ENCODE results near the gene MARCHF9. TPM values are rescaled to one million over a fixed set of nuclear protein-coding genes. Genes with fewer than 3 reads are reported as not detected.
"Not testable (repeated sequence)": the region's sequence is repeated elsewhere in the genome, so short reads cannot be mapped to it uniquely, and the experiment has no call there.

MARCHF9 gene
- total and polyA plus RNA-seq, 2 experiments from 2014 or later, result 0.18 to 0.97 TPM

DNA sequence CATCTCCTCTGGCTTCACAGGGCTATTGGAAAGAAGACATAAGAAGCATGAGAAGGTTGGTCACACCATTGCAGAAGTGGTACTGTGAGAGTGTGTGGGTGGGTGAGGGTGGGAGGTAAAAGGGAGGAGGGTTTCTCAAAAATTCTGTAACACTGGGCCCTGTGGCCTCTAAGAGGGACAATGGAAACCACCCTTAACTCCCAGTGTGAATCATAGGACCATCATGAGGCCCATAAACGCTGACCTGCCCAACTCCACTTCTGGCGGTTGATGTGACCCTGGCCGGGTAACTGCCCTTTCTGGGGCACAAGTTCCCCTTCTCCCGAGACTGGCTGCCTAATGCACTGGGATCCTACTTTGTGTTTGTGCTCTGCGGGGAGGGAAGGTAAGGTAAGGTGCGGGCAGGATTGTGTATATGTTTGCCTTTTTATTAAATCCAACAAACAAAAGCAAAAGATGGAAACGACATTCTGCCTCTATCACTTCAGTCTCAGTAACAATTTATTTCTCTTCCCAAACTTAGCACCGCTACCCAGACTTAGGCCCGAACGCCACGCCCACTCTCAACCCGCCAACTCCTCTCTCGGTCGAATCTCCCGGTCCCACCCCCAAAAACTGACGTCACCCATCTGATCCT, 16.5 kb downstream of the MARCHF9 start:
- no peaks in the 10 kb centered on the region for H3K36me3 ChIP-seq (ENCODE audit: low read depth)
- H3K9me2 ChIP-seq (ENCODE audit: insufficient read depth), result no peaks in the 10 kb centered on the region
- H4K20me1 ChIP-seq (ENCODE audit: insufficient read depth), result no peaks in the 10 kb centered on the region
- H3K4me2 ChIP-seq (ENCODE audit: unreplicated experiment), result peak overlapping the region; percentile 99
- in situ Hi-C loops (cut with MboI), result no loop called here
- TF ChIP-seq EZH2 (IDR thresholded peaks at IDR 0.05; ENCODE audit: insufficient read depth, poor library complexity, severe bottlenecking) (no peak), EZH2phosphoT487 (IDR thresholded peaks at IDR 0.05; ENCODE audit: insufficient read depth, low read depth) (no peak)
- 0 to 2% methylated on average over 16 of the region's 16 CpGs for WGBS, 2 experiments (ENCODE audit: low coverage in 1 of 2, low lambda C conversion rate in 2 of 2, missing lambda C conversion rate in 2 of 2)
- H3K4me3 ChIP-seq, result peak overlapping the region; percentile 99
- no peaks in the 10 kb centered on the region for H3K27me3 ChIP-seq (replicated peaks; ENCODE audit: insufficient read depth)
- H3K9ac ChIP-seq, result peak overlapping the region; percentile 98
- peaks cover 31% of the 10 kb centered on the region for H3K79me2 ChIP-seq (ENCODE audit: insufficient read depth)
- peak overlapping the region; percentile 99 for H3K27ac ChIP-seq
- H2AFZ ChIP-seq, result peak overlapping the region; percentile 98
- peaks cover 1% of the 10 kb centered on the region; the same call in 1 of the 2 replicates for H3F3A ChIP-seq (ENCODE audit: insufficient read depth)
- DNase-seq, result peak; percentile 95
- peaks cover 12% of the 10 kb centered on the region for H3K4me1 ChIP-seq (ENCODE audit: insufficient read depth)
- H3K9me3 ChIP-seq (ENCODE audit: low read depth), result no peaks in the 10 kb centered on the region

DNA sequence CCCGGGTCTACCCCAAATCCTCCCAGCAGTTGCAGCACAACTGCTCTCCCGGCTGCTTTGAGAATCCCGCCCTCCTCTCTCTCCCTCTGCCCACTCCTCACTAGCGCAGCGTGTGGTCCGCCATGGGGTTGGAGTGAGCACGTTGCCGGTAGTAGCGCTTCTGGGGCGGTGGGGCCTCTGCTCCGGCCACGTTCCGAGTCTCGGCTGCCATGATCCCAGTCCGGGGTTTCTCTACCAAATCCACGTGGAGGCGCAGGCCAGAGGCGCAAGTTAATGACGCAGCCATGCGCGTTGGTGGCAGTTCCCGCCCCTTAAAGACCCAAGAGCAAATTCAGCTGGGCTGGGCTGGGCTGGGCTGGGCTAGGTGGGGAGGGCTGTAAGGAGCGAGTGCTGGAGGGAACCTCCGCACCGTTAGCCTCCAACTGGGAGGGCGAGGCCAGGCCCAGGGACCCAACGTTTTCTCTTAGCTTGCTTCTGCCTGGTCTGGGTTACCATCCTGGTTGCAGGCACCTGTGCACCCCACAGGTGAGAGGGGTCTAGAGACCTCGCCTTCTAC, 17.0 kb downstream of the MARCHF9 start, which contains the start of gene METTL1:
METTL1 (minus strand) TSS at position 233 of the 556 bp plus-strand sequence; CDS start at position 211, 22 bp downstream.
- in situ Hi-C loops (cut with MboI), result no loop called here
- H3K27me3 ChIP-seq (replicated peaks; ENCODE audit: insufficient read depth), result no peaks in the 10 kb centered on the region
- no peaks in the 10 kb centered on the region for H3K9me2 ChIP-seq (ENCODE audit: insufficient read depth)
- H3K9me3 ChIP-seq (ENCODE audit: low read depth), result no peaks in the 10 kb centered on the region
- H3K4me3 ChIP-seq, result peak within 1 kb of the TSS; percentile 99
- peak; percentile 98 for DNase-seq
- WGBS, 2 experiments (ENCODE audit: low coverage in 1 of 2, low lambda C conversion rate in 2 of 2, missing lambda C conversion rate in 2 of 2), result 2% methylated on average over 27 to 28 of the region's 28 CpGs
- peaks cover 31% of the 10 kb centered on the region for H3K79me2 ChIP-seq (ENCODE audit: insufficient read depth)
- no peaks in the 10 kb centered on the region for H3K36me3 ChIP-seq (ENCODE audit: low read depth)
- H3K27ac ChIP-seq, result peak within 1 kb of the TSS; percentile 99
- H3K4me1 ChIP-seq (ENCODE audit: insufficient read depth), result peaks cover 9% of the 10 kb centered on the region
- H3K4me2 ChIP-seq (ENCODE audit: unreplicated experiment), result peak within 1 kb of the TSS; percentile 99
- H4K20me1 ChIP-seq (ENCODE audit: insufficient read depth), result no peaks in the 10 kb centered on the region
- H3F3A ChIP-seq (ENCODE audit: insufficient read depth), result no peaks in the 10 kb centered on the region
- peak within 1 kb of the TSS; percentile 98 for H3K9ac ChIP-seq
- TF ChIP-seq EZH2 (IDR thresholded peaks at IDR 0.05; ENCODE audit: insufficient read depth, poor library complexity, severe bottlenecking) (no peak), EZH2phosphoT487 (IDR thresholded peaks at IDR 0.05; ENCODE audit: insufficient read depth, low read depth) (no peak)
- H2AFZ ChIP-seq, result peak within 1 kb of the TSS; percentile 98

DNA sequence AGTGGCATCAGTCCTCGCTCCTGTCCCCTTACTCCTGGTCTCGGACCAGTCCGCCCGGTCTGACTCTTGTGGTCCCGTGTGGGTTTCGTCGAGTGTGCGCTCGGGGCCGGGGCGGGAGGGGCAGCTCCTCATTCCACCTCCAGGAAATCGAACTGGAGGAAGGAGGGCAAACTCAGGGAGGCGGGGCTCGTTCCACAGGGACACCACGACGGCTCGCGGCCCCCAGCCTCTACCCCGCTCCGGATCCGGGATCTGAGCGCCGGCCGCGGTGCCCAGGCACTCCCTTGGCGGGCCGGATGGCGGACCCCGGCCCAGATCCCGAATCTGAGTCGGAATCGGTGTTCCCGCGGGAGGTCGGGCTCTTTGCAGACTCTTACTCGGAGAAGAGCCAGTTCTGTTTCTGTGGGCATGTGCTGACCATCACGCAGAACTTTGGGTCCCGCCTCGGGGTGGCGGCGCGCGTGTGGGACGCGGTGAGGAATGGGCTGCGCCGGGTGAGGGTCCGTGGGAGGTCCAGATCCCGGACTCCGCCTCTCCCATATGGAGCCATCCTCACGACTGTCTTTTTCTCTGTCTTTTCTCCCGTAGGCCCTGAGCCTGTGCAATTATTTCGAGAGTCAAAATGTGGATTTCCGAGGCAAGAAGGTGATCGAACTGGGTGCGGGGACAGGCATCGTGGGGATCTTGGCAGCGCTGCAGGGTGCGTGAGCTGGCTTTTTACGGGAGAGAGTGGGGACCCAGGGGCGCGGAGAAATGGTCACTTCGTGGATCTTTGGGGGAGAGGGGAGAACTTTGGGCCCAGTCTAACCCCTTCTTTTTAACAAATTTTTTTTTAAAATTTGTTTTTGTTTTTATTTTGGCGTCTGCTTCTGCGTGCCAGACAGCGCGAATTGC, 17.8 kb downstream of the MARCHF9 start, which contains the start of gene EEF1AKMT3:
EEF1AKMT3 (plus strand) TSS at position 186 of the 894 bp plus-strand sequence; CDS start at position 297, 111 bp downstream.
- DNase-seq, result peak; percentile 79
- Histone ChIP-seq H3K27me3 (replicated peaks; ENCODE audit: insufficient read depth) (no peaks in the 10 kb centered on the region), H3K4me1 (ENCODE audit: insufficient read depth) (peaks cover 3% of the 10 kb centered on the region), H3K4me2 (ENCODE audit: unreplicated experiment) (peak within 1 kb of the TSS; percentile 99), H3K9me3 (ENCODE audit: low read depth) (no peaks in the 10 kb centered on the region), H3K27ac (peak within 1 kb of the TSS; percentile 99), H3F3A (ENCODE audit: insufficient read depth) (no peaks in the 10 kb centered on the region), H3K79me2 (ENCODE audit: insufficient read depth) (peaks cover 31% of the 10 kb centered on the region), H2AFZ (peak within 1 kb of the TSS; percentile 98), H3K36me3 (ENCODE audit: low read depth) (no peaks in the 10 kb centered on the region), H3K9me2 (ENCODE audit: insufficient read depth) (no peaks in the 10 kb centered on the region), H3K9ac (peak within 1 kb of the TSS; percentile 98), H4K20me1 (ENCODE audit: insufficient read depth) (no peaks in the 10 kb centered on the region), H3K4me3 (peak within 1 kb of the TSS; percentile 99)
- TF ChIP-seq EZH2 (IDR thresholded peaks at IDR 0.05; ENCODE audit: insufficient read depth, poor library complexity, severe bottlenecking), result no peak
- TF ChIP-seq EZH2phosphoT487 (IDR thresholded peaks at IDR 0.05; ENCODE audit: insufficient read depth, low read depth), result no peak
- in situ Hi-C loops (cut with MboI), result no loop called here
- WGBS, 2 experiments (ENCODE audit: low coverage in 1 of 2, low lambda C conversion rate in 2 of 2, missing lambda C conversion rate in 2 of 2), result 1% methylated on average over 56 to 64 of the region's 67 CpGs

DNA sequence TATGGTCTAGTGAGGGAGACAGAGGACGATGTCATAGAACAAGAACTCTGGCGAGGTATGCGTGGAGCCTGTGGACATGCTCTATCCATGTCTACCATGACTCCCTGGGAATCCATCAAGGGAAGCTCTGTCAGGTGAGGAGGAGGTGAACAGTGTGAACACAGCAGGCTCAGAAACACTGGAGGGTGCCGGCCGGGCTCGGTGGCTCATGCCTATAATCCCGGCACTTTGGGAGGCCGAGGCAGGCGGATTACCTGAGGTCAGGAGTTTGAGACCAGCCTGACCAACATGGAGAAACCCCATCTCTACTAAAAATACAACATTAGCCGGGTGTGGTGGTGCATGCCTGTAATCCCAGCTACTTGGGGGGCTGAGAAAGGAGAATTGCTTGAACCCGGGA, 19.7 kb downstream of the MARCHF9 start:
- H3K4me3 ChIP-seq; H3K9ac ChIP-seq; H3F3A ChIP-seq (ENCODE audit: insufficient read depth); in situ Hi-C loops (cut with MboI); H3K36me3 ChIP-seq (ENCODE audit: low read depth); H3K27ac ChIP-seq; DNase-seq; H3K4me1 ChIP-seq (ENCODE audit: insufficient read depth); H3K27me3 ChIP-seq (replicated peaks; ENCODE audit: insufficient read depth); H2AFZ ChIP-seq; H3K4me2 ChIP-seq (ENCODE audit: unreplicated experiment); H4K20me1 ChIP-seq (ENCODE audit: insufficient read depth); H3K9me2 ChIP-seq (ENCODE audit: insufficient read depth); H3K9me3 ChIP-seq (ENCODE audit: low read depth): not testable (repeated sequence)
- H3K79me2 ChIP-seq (ENCODE audit: insufficient read depth), result peaks cover 31% of the 10 kb centered on the region
- 78 to 79% methylated on average over 11 of the region's 11 CpGs for WGBS, 2 experiments (ENCODE audit: low coverage in 1 of 2, low lambda C conversion rate in 2 of 2, missing lambda C conversion rate in 2 of 2)
